Endothelial cell of umbilical vein (primary cell): ENCODE data around the gene PPP1R13B. TPM values are rescaled to one million over a fixed set of nuclear protein-coding genes. Genes with fewer than 3 reads are reported as not detected.
A peak's percentile ranks its signal among the peaks of the same experiment; 100 is the strongest.

Experiments
- BruUV-seq: library from RNA; stranded (reverse); fragments of 400-500 nt; replicated peaks from 2 replicates; lab custom pipeline; 2021; lab: Mats Ljungman, UMichigan
- CTCF ChIA-PET: fragments of 300-600, 350-600 bp; sonication (Branson Sonifier 250); formaldehyde crosslinking; loops from one replicate; lab custom pipeline; 2021; ENCODE audit warnings: antibody characterized with exemption, inconsistent platforms; lab: Charles Lee
- POLR2A ChIA-PET: fragments of 300-600, 350-600 bp; sonication (Branson Sonifier 250); formaldehyde crosslinking; loops from one replicate; lab custom pipeline; 2021; ENCODE audit warnings: antibody characterized with exemption, inconsistent platforms; lab: Charles Lee
- DNase-seq: peaks from one replicate; pipeline ENCODE4 v3.0.0-alpha.2; 2011; ENCODE audit warnings: low read depth, low spot score
- FAIRE-seq: peaks from 2 replicates; lab custom pipeline; 2011; peaks lifted over from hg19 to GRCh38; lab: Jason Lieb, UNC
- H2AFZ ChIP-seq: 2 replicates; pipeline ENCODE4 v1.6.0; 2012; ENCODE audit warnings: low read depth, low read length, control low read depth, inconsistent platforms
- H3K27ac ChIP-seq: 2 replicates; pipeline ENCODE4 v1.5.1; 2011; ENCODE audit warnings: low read depth, mild to moderate bottlenecking, control low read depth, low read length, moderate library complexity; ENCODE audit not compliant: insufficient read depth
- H3K27me3 ChIP-seq, 2 experiments: 2 replicates each; pipeline versions ENCODE4 v1.6.0 to v1.6.1; 2011; ENCODE audit warnings: low read length in 2 of 2, mixed read lengths in 1 of 2; ENCODE audit not compliant: control insufficient read depth in 2 of 2, insufficient read depth in 2 of 2
- H3K36me3 ChIP-seq, 2 experiments: 2 replicates in 1 of 2; 3 replicates in 1 of 2; pipeline ENCODE4 v1.5.1; 2011; ENCODE audit warnings: low read length in 2 of 2, mild to moderate bottlenecking in 1 of 2, moderate library complexity in 1 of 2; ENCODE audit not compliant: control insufficient read depth in 2 of 2, insufficient read depth in 2 of 2; ENCODE audit errors: extremely low read depth in 1 of 2
- H3K4me1 ChIP-seq: 3 replicates; pipeline ENCODE4 v1.5.1; 2011; ENCODE audit warnings: mild to moderate bottlenecking, low read length; ENCODE audit not compliant: control insufficient read depth, insufficient read depth; ENCODE audit errors: extremely low read depth
- H3K4me2 ChIP-seq: 2 replicates; pipeline ENCODE4 v1.6.1; 2011; ENCODE audit warnings: low read length, control low read depth, mixed read lengths; ENCODE audit not compliant: insufficient read depth
- H3K4me3 ChIP-seq, 3 experiments: fragments of 200-600 bp in 1 of 3; sonication (generic), shearing (Covaris generic) in 1 of 3; replicated peaks in 1 of 3; 2 replicates each; pipeline ENCODE4 v1.5.1; 2011 to 2016; ENCODE audit warnings: control low read depth in 3 of 3, low read length in 3 of 3, mild to moderate bottlenecking in 2 of 3, inconsistent platforms in 1 of 3, low read depth in 1 of 3, moderate library complexity in 1 of 3; ENCODE audit not compliant: insufficient read depth in 1 of 3
- H3K79me2 ChIP-seq: 2 replicates; pipeline ENCODE4 v1.6.0; 2012; ENCODE audit warnings: low read length, inconsistent platforms; ENCODE audit not compliant: control insufficient read depth, insufficient read depth
- H3K9ac ChIP-seq: replicated peaks from 2 replicates; pipeline ENCODE3; 2011; ENCODE audit warnings: low read length, control low read depth; ENCODE audit not compliant: insufficient read depth; ENCODE audit errors: extremely low read depth
- H3K9me1 ChIP-seq: replicated peaks from 3 replicates; pipeline ENCODE4 v1.6.0; 2011; ENCODE audit warnings: mild to moderate bottlenecking, low read length; ENCODE audit not compliant: control insufficient read depth, insufficient read depth; ENCODE audit errors: extremely low read depth
- H3K9me3 ChIP-seq: replicated peaks from 2 replicates; pipeline ENCODE4 v1.5.1; 2012; ENCODE audit warnings: low read length, inconsistent platforms; ENCODE audit not compliant: control insufficient read depth, insufficient read depth
- H4K20me1 ChIP-seq: replicated peaks from 2 replicates; pipeline ENCODE3; 2011; ENCODE audit warnings: mild to moderate bottlenecking, low read length; ENCODE audit not compliant: control insufficient read depth, insufficient read depth; ENCODE audit errors: extremely low read depth
- EZH2 ChIP-seq: IDR thresholded peaks from 2 replicates; pipeline ENCODE4 v1.6.1; 2012; ENCODE audit warnings: borderline replicate concordance, low read depth, mild to moderate bottlenecking, moderate library complexity, low read length, inconsistent platforms; ENCODE audit not compliant: severe bottlenecking
- FOS ChIP-seq: IDR thresholded peaks from 2 replicates; pipeline ENCODE4 v1.6.1; 2011; ENCODE audit warnings: mild to moderate bottlenecking, low read length, moderate library complexity, borderline replicate concordance; ENCODE audit not compliant: insufficient read depth
- GATA2 ChIP-seq: IDR thresholded peaks from 2 replicates; pipeline ENCODE4 v1.7.0; 2011; ENCODE audit warnings: low read depth, mild to moderate bottlenecking, moderate library complexity, mixed read lengths, low read length; ENCODE audit not compliant: insufficient read length, insufficient read depth
- JUN ChIP-seq: IDR thresholded peaks from 2 replicates; pipeline ENCODE4 v1.6.1; 2011; ENCODE audit warnings: borderline replicate concordance, low read depth; ENCODE audit not compliant: insufficient read length, insufficient read depth
- MYC ChIP-seq: IDR thresholded peaks from one replicate; pipeline ENCODE4 v1.6.1; 2011; ENCODE audit warnings: mild to moderate bottlenecking, low read depth, low read length
- POLR2A ChIP-seq: IDR thresholded peaks from 2 replicates; pipeline ENCODE4 v1.6.1; 2012; ENCODE audit warnings: low read depth, mild to moderate bottlenecking, control low read depth, low read length
- POLR2AphosphoS5 ChIP-seq: IDR thresholded peaks from 2 replicates; pipeline ENCODE4 v1.6.1; 2012; ENCODE audit warnings: low read depth, mild to moderate bottlenecking, control low read depth, low read length, moderate library complexity; ENCODE audit not compliant: insufficient read depth
- dilution Hi-C: fragments of 300-500 bp; cut with MboI; formaldehyde crosslinking; loops from one replicate; pipeline ENCODE4 v1.15.0; 2019; ENCODE audit warnings: low sequenced_read_pairs; ENCODE audit not compliant: extremely low pct_ligation_motif_present
- intact Hi-C: fragments of 100-400 bp; cut with micrococcal nuclease; formaldehyde crosslinking; loops from one replicate; pipeline ENCODE4 v1.10.0; 2022
- polyA plus RNA-seq, 4 experiments: library from polyadenylated mRNA; depleted of rRNA in 3 of 4; stranded (reverse) in 3 of 4; unstranded in 1 of 4; fragments of >200 nt; gene quantifications; 2 replicates each; pipeline versions ENCODE4 v1.2.1 to v1.2.3, GENCODE V29; 2011 to 2012; ENCODE audit warnings: missing spikeins in 1 of 4
- total RNA-seq: library from RNA; stranded (reverse); gene quantifications from 2 replicates; pipeline ENCODE4 v1.2.3, GENCODE V29; 2021
- TF ChIP-seq, protein P1 (sequence below), 2 donors: IDR thresholded peaks; 1 replicate in 1 of 2; 2 replicates in 1 of 2; pipeline ENCODE4 v1.5.1; 2011; ENCODE audit warnings: low read length in 2 of 2, mild to moderate bottlenecking in 2 of 2, moderate library complexity in 2 of 2, control low read depth in 1 of 2, inconsistent platforms in 1 of 2, low read depth in 1 of 2; ENCODE audit not compliant: insufficient read depth in 1 of 2; ENCODE audit errors: extremely low read depth in 1 of 2
- TF ChIP-seq, protein P2 (sequence below): IDR thresholded peaks from 2 replicates; pipeline ENCODE4 v1.6.1; 2011; ENCODE audit not compliant: insufficient read depth, insufficient read length

The PPP1R13B gene
- total and polyA plus RNA-seq, 2 donors (not counting 3 experiments of a cell fraction or from before 2014, with no cell fraction given), result 10.0 to 30.0 TPM

DNA sequence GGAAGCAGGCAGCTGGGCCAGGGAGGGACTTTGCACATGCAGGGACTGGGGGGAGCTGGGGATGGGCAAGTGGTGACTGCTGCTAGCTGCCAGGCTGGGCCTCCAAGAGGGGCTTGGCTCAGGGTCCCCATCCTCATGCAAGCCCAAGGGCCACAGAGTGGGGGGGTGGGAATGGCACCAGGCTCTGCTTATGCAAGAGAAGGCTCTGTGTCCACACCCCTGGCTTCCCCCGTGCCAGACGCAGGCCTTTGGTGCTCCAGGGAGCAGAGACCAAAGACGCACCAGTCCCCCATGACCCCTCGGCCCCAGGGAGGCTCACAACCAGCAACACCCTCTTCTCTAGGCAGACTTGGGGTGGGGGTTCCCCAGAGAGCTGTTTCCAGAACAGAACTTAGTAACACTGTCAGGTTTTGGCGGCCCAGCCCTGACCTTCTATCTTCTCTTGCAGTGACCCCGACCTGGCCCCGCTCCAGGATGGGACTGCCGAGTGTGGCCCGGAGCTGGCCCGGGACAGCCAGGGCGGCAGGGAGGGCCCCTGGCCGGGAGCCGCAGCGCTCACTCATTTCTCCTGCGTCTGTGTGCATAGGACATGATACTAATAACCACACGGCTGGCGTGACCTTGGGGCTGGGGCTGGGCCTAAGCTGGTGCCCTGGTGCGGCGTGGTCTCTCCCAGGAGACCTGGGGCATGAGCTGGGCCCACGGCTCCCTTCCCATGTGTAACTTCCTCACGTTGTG, 146.5 kb downstream of the PPP1R13B start:
- no peak overlapping the region for H3K4me3 ChIP-seq
- intact Hi-C loops, result no loop called here
- peaks cover 42% of the 10 kb centered on the region for H3K4me1 ChIP-seq
- no peaks in the 10 kb centered on the region for H3K9me1 ChIP-seq
- H3K36me3 ChIP-seq, result peaks cover 0 to 24% of the 10 kb centered on the region in 2 experiments
- H4K20me1 ChIP-seq, result no peaks in the 10 kb centered on the region
- no peak for FAIRE-seq
- no peaks in the 10 kb centered on the region for H3K27me3 ChIP-seq
- no peak overlapping the region for H2AFZ ChIP-seq
- no peak overlapping the region for H3K4me2 ChIP-seq
- no peak overlapping the region for H3K9ac ChIP-seq
- dilution Hi-C loops, result no loop called here
- BruUV-seq, result no TSS peak
- DNase-seq, result no peak
- no peak overlapping the region for H3K27ac ChIP-seq
- H3K79me2 ChIP-seq, result peaks cover 2% of the 10 kb centered on the region
- TF ChIP-seq MYC, result no peak
- TF ChIP-seq POLR2AphosphoS5, result peak; percentile 12
- no peak for TF ChIP-seq GATA2
- CTCF ChIA-PET, result interaction anchor here (1.0 kb wide), 1 partner anchor 11 kb away, joined by 3 read pairs; no protein-coding TSS in a partner anchor
- POLR2A ChIA-PET, result no interaction called here
- H3K9me3 ChIP-seq, result no peaks in the 10 kb centered on the region

GRCh38 chr14:103699901-103700752, 147.2 kb downstream of the PPP1R13B start:
- no peaks in the 10 kb centered on the region for H3K9me3 ChIP-seq
- no peak overlapping the region for H3K4me2 ChIP-seq
- CTCF ChIA-PET, result no interaction called here
- POLR2A ChIA-PET, result no interaction called here
- H3K9ac ChIP-seq, result no peak overlapping the region
- peaks cover 34% of the 10 kb centered on the region for H3K4me1 ChIP-seq
- TF ChIP-seq, protein P1, sequence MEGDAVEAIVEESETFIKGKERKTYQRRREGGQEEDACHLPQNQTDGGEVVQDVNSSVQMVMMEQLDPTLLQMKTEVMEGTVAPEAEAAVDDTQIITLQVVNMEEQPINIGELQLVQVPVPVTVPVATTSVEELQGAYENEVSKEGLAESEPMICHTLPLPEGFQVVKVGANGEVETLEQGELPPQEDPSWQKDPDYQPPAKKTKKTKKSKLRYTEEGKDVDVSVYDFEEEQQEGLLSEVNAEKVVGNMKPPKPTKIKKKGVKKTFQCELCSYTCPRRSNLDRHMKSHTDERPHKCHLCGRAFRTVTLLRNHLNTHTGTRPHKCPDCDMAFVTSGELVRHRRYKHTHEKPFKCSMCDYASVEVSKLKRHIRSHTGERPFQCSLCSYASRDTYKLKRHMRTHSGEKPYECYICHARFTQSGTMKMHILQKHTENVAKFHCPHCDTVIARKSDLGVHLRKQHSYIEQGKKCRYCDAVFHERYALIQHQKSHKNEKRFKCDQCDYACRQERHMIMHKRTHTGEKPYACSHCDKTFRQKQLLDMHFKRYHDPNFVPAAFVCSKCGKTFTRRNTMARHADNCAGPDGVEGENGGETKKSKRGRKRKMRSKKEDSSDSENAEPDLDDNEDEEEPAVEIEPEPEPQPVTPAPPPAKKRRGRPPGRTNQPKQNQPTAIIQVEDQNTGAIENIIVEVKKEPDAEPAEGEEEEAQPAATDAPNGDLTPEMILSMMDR (IDR thresholded peaks at IDR 0.05; ENCODE audit: extremely low read depth in 1 of 2, insufficient read depth in 1 of 2, low read depth in 1 of 2, low read length in 2 of 2), result no peak
- TF ChIP-seq MYC (no peak), EZH2 (no peak), GATA2 (no peak), JUN (no peak), POLR2A (no peak), FOS (no peak), POLR2AphosphoS5 (no peak)
- TF ChIP-seq, protein P2, sequence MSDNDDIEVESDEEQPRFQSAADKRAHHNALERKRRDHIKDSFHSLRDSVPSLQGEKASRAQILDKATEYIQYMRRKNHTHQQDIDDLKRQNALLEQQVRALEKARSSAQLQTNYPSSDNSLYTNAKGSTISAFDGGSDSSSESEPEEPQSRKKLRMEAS, result no peak
- H3K36me3 ChIP-seq, result peaks cover 0 to 23% of the 10 kb centered on the region in 2 experiments
- intact Hi-C loops (no loop called here), dilution Hi-C loops (no loop called here)
- no TSS peak for BruUV-seq
- no peak overlapping the region for H3K4me3 ChIP-seq
- no peak for FAIRE-seq
- H3K79me2 ChIP-seq, result peaks cover 2% of the 10 kb centered on the region
- DNase-seq, result no peak
- H3K27me3 ChIP-seq, result no peaks in the 10 kb centered on the region
- no peaks in the 10 kb centered on the region for H3K9me1 ChIP-seq
- H4K20me1 ChIP-seq, result no peaks in the 10 kb centered on the region
- H2AFZ ChIP-seq, result no peak overlapping the region
- no peak overlapping the region for H3K27ac ChIP-seq
